ENCODE results near the gene ZNF780B. TPM values are rescaled to one million over a fixed set of nuclear protein-coding genes. Genes with fewer than 3 reads are reported as not detected.

The ZNF780B gene
- total RNA-seq, 1 donor from 2014 or later, result 15.6 TPM

DNA sequence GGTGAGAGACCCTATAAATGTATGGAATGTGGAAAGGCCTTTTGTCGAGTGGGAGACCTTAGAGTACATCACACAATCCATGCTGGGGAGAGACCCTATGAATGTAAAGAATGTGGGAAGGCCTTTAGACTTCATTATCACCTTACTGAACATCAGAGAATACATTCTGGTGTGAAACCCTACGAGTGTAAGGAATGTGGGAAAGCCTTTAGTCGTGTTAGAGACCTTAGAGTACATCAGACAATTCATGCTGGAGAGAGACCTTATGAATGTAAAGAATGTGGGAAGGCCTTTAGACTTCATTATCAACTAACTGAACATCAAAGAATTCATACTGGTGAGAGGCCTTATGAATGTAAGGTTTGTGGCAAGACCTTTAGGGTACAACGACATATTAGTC, 42.0 kb downstream of the ZNF780B start:
- TF ChIP-seq, protein P1, sequence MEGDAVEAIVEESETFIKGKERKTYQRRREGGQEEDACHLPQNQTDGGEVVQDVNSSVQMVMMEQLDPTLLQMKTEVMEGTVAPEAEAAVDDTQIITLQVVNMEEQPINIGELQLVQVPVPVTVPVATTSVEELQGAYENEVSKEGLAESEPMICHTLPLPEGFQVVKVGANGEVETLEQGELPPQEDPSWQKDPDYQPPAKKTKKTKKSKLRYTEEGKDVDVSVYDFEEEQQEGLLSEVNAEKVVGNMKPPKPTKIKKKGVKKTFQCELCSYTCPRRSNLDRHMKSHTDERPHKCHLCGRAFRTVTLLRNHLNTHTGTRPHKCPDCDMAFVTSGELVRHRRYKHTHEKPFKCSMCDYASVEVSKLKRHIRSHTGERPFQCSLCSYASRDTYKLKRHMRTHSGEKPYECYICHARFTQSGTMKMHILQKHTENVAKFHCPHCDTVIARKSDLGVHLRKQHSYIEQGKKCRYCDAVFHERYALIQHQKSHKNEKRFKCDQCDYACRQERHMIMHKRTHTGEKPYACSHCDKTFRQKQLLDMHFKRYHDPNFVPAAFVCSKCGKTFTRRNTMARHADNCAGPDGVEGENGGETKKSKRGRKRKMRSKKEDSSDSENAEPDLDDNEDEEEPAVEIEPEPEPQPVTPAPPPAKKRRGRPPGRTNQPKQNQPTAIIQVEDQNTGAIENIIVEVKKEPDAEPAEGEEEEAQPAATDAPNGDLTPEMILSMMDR (IDR thresholded peaks at IDR 0.05), result no peak
- Histone ChIP-seq H3K27ac (no peak overlapping the region), H3K4me1 (no peaks in the 10 kb centered on the region), H3K4me3 (no peak overlapping the region), H3K27me3 (no peaks in the 10 kb centered on the region), H3K9me3 (peaks cover 40 to 82% of the 10 kb centered on the region in 2 donors), H3K36me3 (peaks cover 46 to 74% of the 10 kb centered on the region in 2 donors)
- DNase-seq (ENCODE audit: low spot score in 2 of 2), result no peak
- intact Hi-C loops (cut with DNase I), result no loop called here

DNA sequence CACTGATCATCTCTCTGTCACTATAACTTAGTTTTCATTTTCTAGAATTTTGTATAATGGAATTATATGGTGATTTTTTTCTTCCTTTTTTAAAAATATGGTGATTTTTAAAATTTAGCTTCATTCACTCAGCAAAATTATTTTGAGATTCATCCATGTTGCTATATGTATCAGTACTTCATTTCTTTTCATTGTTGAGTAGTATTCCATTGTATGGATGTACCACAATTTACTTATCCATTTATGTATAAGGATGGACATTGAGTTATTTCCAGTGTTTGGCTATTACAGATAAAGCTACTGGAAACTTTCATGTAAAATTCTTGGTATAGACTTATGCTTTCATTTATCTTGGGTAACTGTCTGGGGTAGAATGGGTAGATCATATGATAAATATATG, 46.4 kb downstream of the ZNF780B start:
- Histone ChIP-seq H3K27me3 (no peaks in the 10 kb centered on the region), H3K36me3 (peaks cover 65 to 79% of the 10 kb centered on the region in 2 donors), H3K4me3 (no peak overlapping the region), H3K27ac (no peak overlapping the region), H3K4me1 (no peaks in the 10 kb centered on the region), H3K9me3 (peaks cover 9 to 40% of the 10 kb centered on the region in 2 donors)
- no peak for DNase-seq (ENCODE audit: low spot score in 2 of 2)
- intact Hi-C loops (cut with DNase I), result no loop called here
- TF ChIP-seq, protein P1 (IDR thresholded peaks at IDR 0.05), result no peak

DNA sequence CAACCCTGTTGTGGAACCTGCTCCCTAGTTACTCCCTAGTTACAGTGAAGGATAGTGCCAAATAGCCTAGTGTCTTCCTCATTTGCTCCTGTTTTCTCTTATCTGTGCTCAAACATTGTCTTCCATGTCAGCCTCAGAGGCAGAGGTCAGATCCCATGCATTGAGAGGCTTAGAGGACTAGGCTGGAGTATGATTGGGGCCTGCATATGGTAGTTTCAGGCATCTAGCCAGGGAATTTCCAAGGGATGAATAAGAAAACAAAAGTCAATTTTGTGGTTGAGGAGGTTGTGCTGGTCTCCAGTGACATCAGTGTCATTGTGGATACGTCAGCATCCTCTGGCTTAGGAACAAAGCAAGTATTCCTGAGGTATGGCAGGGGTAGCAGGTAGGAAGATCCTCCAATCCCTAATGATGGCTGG, 49.7 kb downstream of the ZNF780B start:
- Histone ChIP-seq H3K4me3 (no peak overlapping the region), H3K27me3 (no peaks in the 10 kb centered on the region), H3K36me3 (peaks cover 39 to 46% of the 10 kb centered on the region in 2 donors), H3K4me1 (no peaks in the 10 kb centered on the region), H3K27ac (no peak overlapping the region), H3K9me3 (peaks cover 0 to 17% of the 10 kb centered on the region in 2 donors)
- TF ChIP-seq, protein P1 (IDR thresholded peaks at IDR 0.05), result no peak
- no peak for DNase-seq (ENCODE audit: low spot score in 2 of 2)
- intact Hi-C loops (cut with DNase I), result no loop called here

DNA sequence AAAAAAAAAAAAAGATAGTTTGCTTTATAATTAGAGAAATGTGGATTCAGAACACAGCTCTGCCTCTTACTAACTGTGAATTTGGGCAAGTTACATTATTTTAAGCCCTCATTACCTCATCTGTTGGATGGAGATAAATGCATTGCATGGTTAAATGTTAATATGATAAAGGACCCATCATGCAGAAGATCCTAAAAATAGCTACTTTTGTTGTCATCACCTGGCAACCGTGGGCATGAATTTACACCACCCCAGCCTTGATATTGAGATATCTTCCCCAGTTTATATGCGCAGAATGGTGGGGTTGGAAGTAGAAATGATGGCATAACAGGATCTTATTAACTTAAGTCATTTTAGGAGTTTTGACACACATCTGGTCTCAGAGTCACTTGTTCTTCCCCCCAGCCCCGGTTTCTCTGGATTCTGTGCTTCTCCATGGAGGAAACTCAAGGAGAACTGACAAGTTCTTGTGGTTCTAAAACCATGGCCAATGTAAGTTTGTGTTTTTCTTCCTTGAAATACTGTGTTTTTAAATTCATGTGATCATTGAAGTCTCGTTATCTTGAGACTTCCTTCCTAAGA, 50.2 kb downstream of the ZNF780B start:
- Histone ChIP-seq H3K9me3 (peaks cover 0 to 13% of the 10 kb centered on the region in 2 donors), H3K36me3 (peaks cover 36 to 41% of the 10 kb centered on the region in 2 donors), H3K4me1 (no peaks in the 10 kb centered on the region), H3K27ac (no peak overlapping the region), H3K4me3 (no peak overlapping the region), H3K27me3 (no peaks in the 10 kb centered on the region)
- DNase-seq (ENCODE audit: low spot score in 2 of 2), result no peak
- intact Hi-C loops (cut with DNase I), result no loop called here
- TF ChIP-seq, protein P1 (IDR thresholded peaks at IDR 0.05), result no peak

DNA sequence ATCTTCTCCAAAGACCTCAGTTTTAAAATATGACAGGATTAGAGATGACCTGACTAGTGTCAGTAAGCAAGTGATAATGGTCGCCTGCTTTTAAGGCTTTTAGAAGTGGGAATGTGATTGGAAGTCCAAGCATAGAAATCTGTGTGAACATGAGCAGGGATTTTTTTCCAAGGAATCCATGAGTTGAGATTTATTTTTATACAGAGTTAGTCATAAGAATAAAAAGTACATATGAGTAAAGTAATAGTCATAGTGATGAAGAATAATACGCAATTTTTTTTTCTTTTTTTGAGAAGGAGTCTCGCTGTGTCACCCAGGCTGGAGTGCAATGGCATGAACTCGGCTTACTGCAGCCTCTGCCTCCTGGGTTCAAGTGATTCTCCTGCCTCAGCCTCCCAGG, 57.5 kb downstream of the ZNF780B start:
- Histone ChIP-seq H3K9me3 (peaks cover 0 to 3% of the 10 kb centered on the region in 2 donors), H3K4me3 (no peak overlapping the region), H3K27ac (no peak overlapping the region), H3K4me1 (peaks cover 0 to 10% of the 10 kb centered on the region in 2 donors), H3K27me3 (no peaks in the 10 kb centered on the region), H3K36me3 (no peaks in the 10 kb centered on the region)
- intact Hi-C loops (cut with DNase I), result loop anchor here (5.0 to 10.0 kb wide), 3 partner anchors 94 to 464 kb away; partner anchors contain the start of genes EID2B, MAP3K10 and ZNF780A
- TF ChIP-seq, protein P1 (IDR thresholded peaks at IDR 0.05), result no peak
- no peak for DNase-seq (ENCODE audit: low spot score in 2 of 2)

Measured in ascending aorta (tissue), 2 donors.